ENCODE data around the gene HSPA6.
"Not testable (repeated sequence)": the region's sequence is repeated elsewhere in the genome, so short reads cannot be mapped to it uniquely, and the experiment has no call there.

- TF ChIP-seq CTCF, POLR2A (IDR thresholded peaks at IDR 0.05): not testable (repeated sequence)
Measured at GRCh38 chr1:161554340-161554739, 30.0 kb downstream of the HSPA6 start.
